Trophoblast cell (in vitro differentiated cells and primary cell): ENCODE measurements around the gene SLC2A6.

ENCODE experiments used
- DNase-seq, 2 donors: peaks; one replicate each; pipeline ENCODE4 v3.0.0-alpha.2; 2016
- H2AFZ ChIP-seq: 2 replicates; pipeline ENCODE4 v1.6.1; 2013; ENCODE audit warnings: low read length, moderate library complexity, mild to moderate bottlenecking; ENCODE audit not compliant: insufficient read depth, poor library complexity
- H2AK5ac ChIP-seq: 2 replicates; pipeline ENCODE4 v1.6.1; 2013; ENCODE audit warnings: mild to moderate bottlenecking, low read length
- H2BK120ac ChIP-seq: 2 replicates; pipeline ENCODE4 v1.6.1; 2013; ENCODE audit warnings: low read length, mild to moderate bottlenecking, moderate library complexity; ENCODE audit not compliant: insufficient read depth, poor library complexity
- H2BK12ac ChIP-seq: 2 replicates; pipeline ENCODE4 v1.6.1; 2013; ENCODE audit warnings: mild to moderate bottlenecking, low read length, moderate library complexity
- H2BK5ac ChIP-seq: 2 replicates; pipeline ENCODE4 v1.6.1; 2013; ENCODE audit warnings: low read length, low read depth, moderate library complexity, mild to moderate bottlenecking; ENCODE audit not compliant: poor library complexity
- H3K14ac ChIP-seq: 2 replicates; pipeline ENCODE4 v1.6.1; 2013; ENCODE audit warnings: mild to moderate bottlenecking, low read length
- H3K18ac ChIP-seq: 2 replicates; pipeline ENCODE4 v1.6.1; 2013; ENCODE audit warnings: mild to moderate bottlenecking, low read length
- H3K23ac ChIP-seq: 2 replicates; pipeline ENCODE4 v1.6.1; 2013; ENCODE audit warnings: low read length
- H3K27ac ChIP-seq: 2 replicates; pipeline ENCODE4 v1.5.1; 2013; ENCODE audit warnings: low read depth, mild to moderate bottlenecking, inconsistent platforms, low read length, moderate library complexity
- H3K27me3 ChIP-seq: 2 replicates; pipeline ENCODE4 v1.6.1; 2013; ENCODE audit warnings: inconsistent platforms, mild to moderate bottlenecking, low read length, moderate library complexity; ENCODE audit not compliant: insufficient read depth
- H3K36me3 ChIP-seq, 2 experiments: 1 replicate in 1 of 2; 2 replicates in 1 of 2; pipeline ENCODE4 v1.6.1; 2013; ENCODE audit warnings: low read length in 2 of 2, mild to moderate bottlenecking in 2 of 2, moderate library complexity in 1 of 2; ENCODE audit not compliant: insufficient read depth in 2 of 2, control insufficient read depth in 1 of 2
- H3K4ac ChIP-seq: 2 replicates; pipeline ENCODE4 v1.6.1; 2013; ENCODE audit warnings: low read depth, mild to moderate bottlenecking, low read length, moderate library complexity
- H3K4me1 ChIP-seq, 2 experiments: 1 replicate in 1 of 2; 2 replicates in 1 of 2; pipeline ENCODE4 v1.6.1; 2013; ENCODE audit warnings: low read length in 2 of 2, mild to moderate bottlenecking in 2 of 2, moderate library complexity in 1 of 2; ENCODE audit not compliant: insufficient read depth in 2 of 2, control insufficient read depth in 1 of 2
- H3K4me2 ChIP-seq: 2 replicates; pipeline ENCODE4 v1.6.1; 2013; ENCODE audit warnings: inconsistent platforms, mild to moderate bottlenecking, low read length, moderate library complexity
- H3K4me3 ChIP-seq: 2 replicates; pipeline ENCODE4 v1.5.1; 2013; ENCODE audit warnings: mild to moderate bottlenecking, low read depth, low read length, inconsistent platforms
- H3K79me1 ChIP-seq: one replicate; pipeline ENCODE4 v1.6.1; 2013; ENCODE audit warnings: low read length
- H3K79me2 ChIP-seq: 2 replicates; pipeline ENCODE4 v1.6.1; 2013; ENCODE audit warnings: low read length, mild to moderate bottlenecking; ENCODE audit not compliant: control insufficient read depth, insufficient read depth, poor library complexity
- H3K9ac ChIP-seq: 2 replicates; pipeline ENCODE4 v1.6.1; 2013; ENCODE audit warnings: mild to moderate bottlenecking, low read length
- H3K9me3 ChIP-seq: 2 replicates; pipeline ENCODE4 v1.6.1; 2013; ENCODE audit warnings: low read depth, mild to moderate bottlenecking, control low read depth, inconsistent platforms, low read length; ENCODE audit not compliant: insufficient read depth
- H4K12ac ChIP-seq: 2 replicates; pipeline ENCODE4 v1.6.1; 2013; ENCODE audit warnings: low read depth, mild to moderate bottlenecking, low read length, moderate library complexity
- H4K8ac ChIP-seq: 2 replicates; pipeline ENCODE4 v1.6.1; 2013; ENCODE audit warnings: low read depth, mild to moderate bottlenecking, low read length, moderate library complexity
- H4K91ac ChIP-seq: one replicate; pipeline ENCODE4 v1.6.1; 2013; ENCODE audit warnings: low read depth, mild to moderate bottlenecking, low read length, moderate library complexity
- WGBS: extraction: QIAGEN DNeasy Blood & Tissue Kit; methylation state at CpG from one replicate; pipeline ENCODE4 v1.1.7; 2013; ENCODE audit warnings: missing lambda C conversion rate; ENCODE audit not compliant: insufficient read length, insufficient coverage; ENCODE audit errors: extremely low coverage; 5-methylcytosine and 5-hydroxymethylcytosine counted together

The SLC2A6 gene

GRCh38 chr9:133463234-133463863 lies 15.6 kb downstream of the SLC2A6 start:
- no CpG with 5 or more reads among the region's 22 CpGs for WGBS
- no peak overlapping the region for H3K23ac ChIP-seq
- H3K79me1 ChIP-seq, result peaks cover 5% of the 10 kb centered on the region
- H4K12ac ChIP-seq, result no peak overlapping the region
- H4K91ac ChIP-seq, result no peak overlapping the region
- peaks cover 5 to 10% of the 10 kb centered on the region in 2 experiments for H3K4me1 ChIP-seq
- H4K8ac ChIP-seq, result no peak overlapping the region
- H3K9me3 ChIP-seq, result no peaks in the 10 kb centered on the region
- H2BK5ac ChIP-seq, result no peak overlapping the region
- H3K27me3 ChIP-seq, result no peaks in the 10 kb centered on the region
- no peak overlapping the region for H2BK120ac ChIP-seq
- no peak overlapping the region for H3K27ac ChIP-seq
- H2AK5ac ChIP-seq, result no peak overlapping the region
- no peak overlapping the region for H3K14ac ChIP-seq
- no peak overlapping the region for H3K4me3 ChIP-seq
- H2BK12ac ChIP-seq, result no peak overlapping the region
- no peak overlapping the region for H3K18ac ChIP-seq
- peaks cover 2% of the 10 kb centered on the region for H3K79me2 ChIP-seq
- H3K9ac ChIP-seq, result no peak overlapping the region
- H3K36me3 ChIP-seq, result peaks cover 9 to 11% of the 10 kb centered on the region in 2 experiments
- H2AFZ ChIP-seq, result no peak overlapping the region
- no peak overlapping the region for H3K4me2 ChIP-seq
- peak in 1 of 2 donors; percentile 11 for DNase-seq
- H3K4ac ChIP-seq, result no peak overlapping the region

GRCh38 chr9:133461975-133462374 lies 16.9 kb downstream of the SLC2A6 start:
- Histone ChIP-seq H3K9me3 (no peaks in the 10 kb centered on the region), H3K18ac (no peak overlapping the region), H3K4ac (no peak overlapping the region), H3K27me3 (no peaks in the 10 kb centered on the region), H2AFZ (no peak overlapping the region), H3K36me3 (peaks cover 9 to 11% of the 10 kb centered on the region in 2 experiments), H3K14ac (no peak overlapping the region), H3K4me3 (no peak overlapping the region), H4K8ac (no peak overlapping the region), H2AK5ac (no peak overlapping the region), H2BK120ac (no peak overlapping the region), H3K23ac (no peak overlapping the region), H2BK12ac (no peak overlapping the region), H2BK5ac (no peak overlapping the region), H3K27ac (no peak overlapping the region), H4K91ac (no peak overlapping the region), H3K4me2 (no peak overlapping the region), H3K4me1 (peaks cover 5 to 10% of the 10 kb centered on the region in 2 experiments), H3K9ac (no peak overlapping the region), H3K79me1 (peaks cover 5% of the 10 kb centered on the region), H3K79me2 (peaks cover 2% of the 10 kb centered on the region), H4K12ac (no peak overlapping the region)
- no peak for DNase-seq
- WGBS, result no CpG with 5 or more reads among the region's 4 CpGs

GRCh38 chr9:133460405-133461175 lies 18.3 kb downstream of the SLC2A6 start:
- Histone ChIP-seq H3K27ac (peak overlapping the region; percentile 91), H3K36me3 (peaks cover 9 to 10% of the 10 kb centered on the region in 2 experiments), H3K9me3 (no peaks in the 10 kb centered on the region), H3K79me2 (peaks cover 2% of the 10 kb centered on the region), H4K12ac (no peak overlapping the region), H4K91ac (peak overlapping the region; percentile 97), H3K9ac (peak overlapping the region; percentile 63), H3K79me1 (peaks cover 5% of the 10 kb centered on the region), H2BK120ac (no peak overlapping the region), H3K27me3 (no peaks in the 10 kb centered on the region), H4K8ac (peak overlapping the region; percentile 34), H3K4me2 (peak overlapping the region; percentile 80), H3K18ac (no peak overlapping the region), H3K23ac (no peak overlapping the region), H3K14ac (no peak overlapping the region), H3K4ac (no peak overlapping the region), H3K4me1 (peaks cover 5 to 10% of the 10 kb centered on the region in 2 experiments), H3K4me3 (peak overlapping the region; percentile 92), H2AFZ (peak overlapping the region; percentile 0), H2AK5ac (no peak overlapping the region), H2BK5ac (peak overlapping the region; percentile 93), H2BK12ac (no peak overlapping the region)
- no CpG with 5 or more reads among the region's 30 CpGs for WGBS
- peak; percentile 53 to 67 for DNase-seq

GRCh38 chr9:133459476-133460404 lies 19.2 kb downstream of the SLC2A6 start, which contains the start of gene CACFD1:
CACFD1 (plus strand) TSS chr9:133459978; CDS start chr9:133460067, 89 bp downstream.
- Histone ChIP-seq H4K91ac (peak within 1 kb of the TSS; percentile 97), H3K36me3 (peaks cover 2 to 3% of the 10 kb centered on the region in 2 experiments), H2AK5ac (no peak within 1 kb of the TSS), H3K4me3 (peak within 1 kb of the TSS; percentile 92), H4K8ac (peak within 1 kb of the TSS; percentile 94), H3K9ac (peak within 1 kb of the TSS; percentile 95), H2BK12ac (peak within 1 kb of the TSS; percentile 63), H2AFZ (peak within 1 kb of the TSS; percentile 96), H2BK5ac (peak within 1 kb of the TSS; percentile 93), H3K18ac (peak within 1 kb of the TSS; percentile 98), H3K79me2 (peaks cover 2% of the 10 kb centered on the region), H3K27me3 (no peaks in the 10 kb centered on the region), H3K9me3 (no peaks in the 10 kb centered on the region), H2BK120ac (peak within 1 kb of the TSS; percentile 79), H4K12ac (peak within 1 kb of the TSS; percentile 88), H3K4me1 (peaks cover 5 to 10% of the 10 kb centered on the region in 2 experiments), H3K4me2 (peak within 1 kb of the TSS; percentile 80), H3K4ac (peak within 1 kb of the TSS; percentile 71), H3K23ac (no peak within 1 kb of the TSS), H3K27ac (peak within 1 kb of the TSS; percentile 91), H3K79me1 (peaks cover 5% of the 10 kb centered on the region), H3K14ac (peak within 1 kb of the TSS; percentile 97)
- no CpG with 5 or more reads among the region's 86 CpGs for WGBS
- DNase-seq, result peak; percentile 95 to 96
